ENCODE results near the gene HMX3.
"Not testable (repeated sequence)": the region's sequence is repeated elsewhere in the genome, so short reads cannot be mapped to it uniquely, and the experiment has no call there.

HMX3 gene

GRCh38 chr10:123149162-123149567 is 13.4 kb downstream of the HMX3 start:
- DNase-seq: no peak

- DNase-seq: peak; percentile 80
These were observed 13.9 kb downstream of the HMX3 start for GRCh38 chr10:123149568-123150270.

- DNase-seq: no peak
These were observed 14.7 kb downstream of the HMX3 start for GRCh38 chr10:123150271-123150985.

GRCh38 chr10:123150986-123151736 is 15.4 kb downstream of the HMX3 start:
- DNase-seq: peak; percentile 84

- peak; percentile 13 for DNase-seq
These were observed 16.0 kb downstream of the HMX3 start for GRCh38 chr10:123151737-123152135.

GRCh38 chr10:123153486-123154091 is 17.8 kb downstream of the HMX3 start:
- DNase-seq: no peak

- peak; percentile 97 for DNase-seq
These were observed 18.4 kb downstream of the HMX3 start, which contains the start of gene BUB3 for GRCh38 chr10:123154092-123154710. BUB3 (plus strand) TSS chr10:123154402; CDS start chr10:123154918, 516 bp downstream.

GRCh38 chr10:123154711-123155505 is 19.1 kb downstream of the HMX3 start:
- peak; percentile 81 for DNase-seq

- DNase-seq: no peak
These were observed 20.3 kb downstream of the HMX3 start for GRCh38 chr10:123156078-123156477.

- no peak for DNase-seq
These were observed 21.4 kb downstream of the HMX3 start for GRCh38 chr10:123157210-123157609.

GRCh38 chr10:123158682-123159081 is 22.9 kb downstream of the HMX3 start:
- no peak for DNase-seq

- no peak for DNase-seq
These were observed 24.7 kb downstream of the HMX3 start for GRCh38 chr10:123160311-123160980.

- DNase-seq: no peak
These were observed 28.5 kb downstream of the HMX3 start for GRCh38 chr10:123164319-123164718.

- DNase-seq: peak; percentile 17
These were observed 29.8 kb downstream of the HMX3 start for GRCh38 chr10:123165445-123166072.

- no peak for DNase-seq
These were observed 30.8 kb downstream of the HMX3 start for GRCh38 chr10:123166618-123167017.

- no peak for DNase-seq
These were observed 35.2 kb downstream of the HMX3 start for GRCh38 chr10:123170961-123171360.

GRCh38 chr10:123171616-123172015 is 35.8 kb downstream of the HMX3 start:
- not testable (repeated sequence) for DNase-seq

GRCh38 chr10:123175389-123176387 is 39.9 kb downstream of the HMX3 start:
- DNase-seq: no peak

- not testable (repeated sequence) for DNase-seq
These were observed 42.6 kb downstream of the HMX3 start for GRCh38 chr10:123178390-123178789.
